Tongue (tissue), 2 donors: ENCODE measurements around the gene PARD3. TPM values are rescaled to one million over a fixed set of nuclear protein-coding genes. Genes with fewer than 3 reads are reported as not detected.

Experiments used
- DNase-seq: peaks from one replicate; pipeline ENCODE4 v3.0.0-alpha.2; 2015
- total RNA-seq: library from RNA; depleted of rRNA; stranded (reverse); fragments of >200 nt; gene quantifications from one replicate; pipeline ENCODE4 v1.2.3, GENCODE V29; 2014

The PARD3 gene
- total RNA-seq, 1 donor from 2014 or later, result 129 TPM

DNA sequence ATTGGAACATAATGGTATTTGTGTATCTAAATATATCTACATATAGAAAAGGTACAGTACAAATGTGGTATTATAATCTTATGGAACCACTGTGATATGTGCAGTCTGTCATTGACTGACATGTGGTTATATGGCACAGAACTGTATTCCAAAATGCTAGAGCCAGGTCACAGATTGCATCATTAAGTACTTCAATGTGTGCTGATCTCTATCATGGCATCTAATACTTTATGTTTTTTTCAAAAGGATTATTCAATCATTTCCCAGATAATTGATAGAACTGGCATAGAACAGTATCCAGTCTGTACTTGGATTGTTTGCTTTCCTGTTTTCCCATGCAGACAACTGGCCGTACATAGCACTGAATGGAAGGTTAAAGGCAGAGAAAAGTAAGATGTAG lies 662.7 kb downstream of the PARD3 start:
- no peak for DNase-seq

DNA sequence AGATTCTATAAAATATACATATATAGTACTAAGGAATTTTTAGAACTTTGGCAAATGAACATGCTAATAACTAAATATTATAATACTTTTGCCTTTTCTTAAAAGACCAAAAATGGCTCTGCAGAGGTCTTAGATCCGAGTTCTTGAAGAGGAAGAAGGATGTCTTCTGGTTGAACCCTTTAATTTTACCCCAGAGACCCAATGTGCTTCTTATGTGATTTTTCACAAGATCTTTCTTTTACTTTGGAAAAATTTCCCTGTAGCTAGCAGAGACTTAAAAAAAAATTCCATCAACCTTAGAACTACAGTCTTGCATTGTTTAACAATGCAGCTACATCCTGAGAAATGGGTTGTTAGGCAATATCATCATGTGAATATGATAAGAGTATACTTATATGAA lies 663.2 kb downstream of the PARD3 start:
- no peak for DNase-seq

DNA sequence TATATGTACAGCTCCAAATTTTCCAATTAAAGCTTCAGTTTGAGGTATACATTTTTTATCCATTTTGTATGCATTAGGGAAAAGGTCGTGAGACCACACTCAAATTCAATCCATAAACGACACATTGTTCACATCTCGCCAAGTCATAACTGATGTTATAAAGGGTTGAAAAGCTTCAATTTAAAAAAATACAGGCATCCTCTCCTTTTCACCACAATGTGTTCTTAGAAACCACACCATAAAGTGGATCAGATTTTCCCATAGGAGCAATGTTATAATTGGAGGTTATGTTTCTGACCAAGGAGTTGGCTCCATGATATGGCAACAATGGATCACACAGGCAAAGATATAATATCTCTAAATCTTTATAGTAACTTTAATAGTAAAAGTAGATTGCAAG lies 663.6 kb downstream of the PARD3 start:
- no peak for DNase-seq

DNA sequence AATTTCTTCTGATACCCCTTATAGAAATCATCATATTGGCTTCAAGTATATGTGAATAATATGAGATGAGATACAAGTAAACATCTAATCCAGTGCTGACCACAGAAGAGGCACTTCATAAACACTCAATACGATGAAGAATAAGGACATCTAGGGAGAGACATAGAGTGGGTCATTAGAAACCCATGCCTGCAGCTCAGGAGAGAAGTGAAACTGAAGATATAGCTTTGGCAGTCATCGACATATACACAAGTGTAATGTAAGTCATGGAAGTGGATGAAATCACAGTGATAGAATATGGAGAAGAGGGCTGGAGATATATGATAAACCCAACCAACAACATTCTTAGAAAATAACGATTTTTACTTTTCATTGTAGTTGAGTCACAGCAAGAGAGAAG lies 665.0 kb downstream of the PARD3 start:
- no peak for DNase-seq

DNA sequence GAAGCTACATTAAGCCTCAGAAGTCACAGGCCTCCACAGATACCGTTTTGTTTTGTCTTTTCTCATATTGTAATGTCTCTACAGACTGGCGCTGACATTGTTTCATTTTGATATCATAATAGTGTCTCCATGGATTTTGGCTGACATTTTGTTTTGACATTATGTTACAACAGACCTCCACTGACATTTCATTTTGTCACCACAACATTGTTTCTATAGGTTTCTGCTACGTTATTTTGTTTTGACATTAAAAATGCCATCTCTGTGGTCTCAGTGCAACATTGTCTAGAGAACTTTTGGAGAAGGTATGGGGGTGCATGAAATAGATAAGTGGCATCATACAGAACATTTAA lies 666.8 kb downstream of the PARD3 start:
- no peak for DNase-seq

DNA sequence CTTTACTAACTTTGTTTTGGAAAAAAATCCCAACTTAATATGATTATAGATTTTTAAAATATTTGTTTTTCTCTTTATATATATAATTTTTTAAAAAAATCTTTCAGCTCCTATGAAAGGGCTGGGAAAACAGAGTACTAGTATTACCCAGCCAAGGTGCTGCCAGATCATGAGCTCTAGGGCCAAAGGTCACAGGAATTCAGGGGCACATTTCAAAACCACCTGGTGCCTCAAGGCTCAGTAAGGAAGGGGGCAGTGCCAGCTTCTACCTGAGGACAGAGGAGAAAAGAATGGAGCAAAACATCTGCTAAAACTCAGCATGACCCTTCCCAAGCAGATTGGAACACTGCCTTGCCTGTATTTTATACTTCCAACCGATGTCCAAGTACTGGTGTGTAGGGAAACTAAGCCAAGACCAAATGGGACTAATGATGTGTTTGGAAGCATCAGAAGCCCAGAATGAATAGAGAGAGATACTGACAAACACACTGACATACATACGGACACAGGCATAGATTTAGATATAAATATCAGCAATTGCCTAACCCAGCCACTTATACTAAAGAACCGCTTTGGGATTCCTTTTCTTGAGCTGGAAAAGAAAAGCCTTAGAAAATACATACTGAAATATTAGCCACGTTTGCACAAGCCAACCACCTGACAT lies 667.3 kb downstream of the PARD3 start:
- DNase-seq, result no peak

DNA sequence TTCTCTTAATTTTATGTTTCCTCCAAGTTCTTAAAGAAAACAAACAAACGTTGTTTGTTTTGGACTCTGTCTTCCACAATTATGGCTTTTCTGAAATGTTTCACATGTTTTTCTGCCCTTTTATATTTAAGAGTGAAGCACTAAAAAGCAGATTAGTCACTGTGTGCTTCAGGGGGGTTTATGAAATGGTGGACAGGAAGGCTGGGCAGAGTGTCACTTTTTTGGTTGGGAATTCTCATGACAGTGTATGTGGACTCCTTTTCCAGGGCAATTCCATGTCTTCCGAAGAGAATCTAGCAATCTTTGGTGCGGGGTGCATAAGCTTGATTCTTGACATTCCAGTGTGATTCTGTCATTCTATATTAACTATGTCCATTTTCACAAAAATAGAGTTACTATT lies 669.4 kb downstream of the PARD3 start:
- no peak for DNase-seq

DNA sequence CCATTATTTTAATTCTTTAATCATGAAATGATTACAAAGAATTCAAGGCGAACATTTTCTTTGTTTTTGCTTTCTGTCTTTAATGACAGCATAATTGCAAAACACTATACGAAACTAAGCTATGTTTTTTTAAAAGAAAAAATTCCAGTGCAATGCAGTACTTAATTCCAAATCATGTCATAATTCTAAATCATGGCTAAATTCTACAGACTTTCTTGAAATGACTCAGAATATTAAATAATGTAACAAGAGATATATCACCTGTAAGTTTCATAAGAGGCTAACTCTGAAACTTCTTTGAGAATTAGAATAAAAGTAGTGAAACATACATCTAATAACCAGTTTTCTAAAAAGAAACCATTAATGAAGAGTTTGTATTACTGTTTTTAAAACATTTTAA lies 671.6 kb downstream of the PARD3 start:
- no peak for DNase-seq

DNA sequence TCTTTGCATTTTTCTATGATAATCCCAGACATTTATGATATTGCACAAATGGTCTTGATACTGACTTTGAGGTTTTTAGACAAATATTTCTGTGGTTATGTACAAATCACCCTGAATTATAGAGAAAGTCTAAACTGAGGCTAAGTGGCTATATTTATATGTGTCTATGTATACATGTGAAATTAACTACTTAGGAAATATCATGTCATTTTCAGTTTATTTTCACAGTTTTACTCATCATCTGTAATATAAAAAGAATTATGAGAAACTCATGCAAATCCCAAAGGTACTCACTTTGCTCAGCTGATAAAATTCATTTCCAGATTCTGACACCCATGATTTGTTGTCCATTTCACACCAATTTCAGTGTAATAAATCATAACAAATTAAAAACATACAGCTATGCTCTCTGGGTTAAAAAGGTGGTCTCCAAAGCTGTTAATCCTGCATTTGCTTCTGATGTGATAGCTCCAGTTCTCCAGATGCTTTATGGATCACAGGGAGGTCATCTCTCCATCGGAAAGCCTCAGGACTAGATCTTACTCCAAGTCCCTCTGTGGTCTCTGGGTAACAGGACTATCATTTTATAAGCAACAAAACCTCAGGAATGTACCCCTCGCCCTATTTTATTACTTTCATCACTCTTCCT lies 673.9 kb downstream of the PARD3 start:
- DNase-seq, result no peak

DNA sequence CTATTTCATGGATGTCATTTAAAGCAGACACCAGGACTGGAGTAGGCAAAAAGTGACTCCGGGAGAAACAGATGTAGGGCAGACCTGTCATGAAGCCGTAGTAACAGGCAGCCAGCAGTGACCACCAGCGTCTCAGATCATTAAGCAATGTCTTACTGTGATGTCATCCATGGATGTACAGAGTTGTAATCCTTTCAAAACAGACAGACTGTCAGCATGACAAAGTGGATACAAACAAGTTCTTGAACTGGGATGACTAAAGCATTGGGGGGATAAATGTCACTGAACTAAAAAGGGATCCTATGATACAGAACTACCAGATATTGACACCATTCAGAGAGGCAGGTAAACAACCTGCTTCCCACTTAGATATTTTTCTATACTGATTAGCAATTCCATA lies 675.5 kb downstream of the PARD3 start:
- DNase-seq, result no peak

DNA sequence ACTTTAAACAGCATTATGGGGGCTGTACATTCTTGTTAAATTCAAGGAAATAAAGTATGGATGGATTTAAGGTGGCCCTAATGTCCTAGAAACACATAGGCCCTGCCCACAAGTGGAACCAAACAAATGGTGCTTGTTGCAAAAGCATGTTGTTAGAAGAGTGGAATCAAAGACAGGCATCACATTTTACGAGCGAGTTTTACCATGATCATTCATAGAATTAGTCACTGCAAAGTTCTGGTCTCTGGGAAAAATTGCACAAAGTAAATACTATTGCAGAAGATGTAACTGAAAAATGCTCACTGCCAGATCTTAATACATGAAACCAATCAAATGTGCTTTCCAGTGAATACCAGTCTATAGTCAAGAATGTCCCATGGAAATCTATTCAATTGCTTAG lies 677.1 kb downstream of the PARD3 start:
- no peak for DNase-seq

DNA sequence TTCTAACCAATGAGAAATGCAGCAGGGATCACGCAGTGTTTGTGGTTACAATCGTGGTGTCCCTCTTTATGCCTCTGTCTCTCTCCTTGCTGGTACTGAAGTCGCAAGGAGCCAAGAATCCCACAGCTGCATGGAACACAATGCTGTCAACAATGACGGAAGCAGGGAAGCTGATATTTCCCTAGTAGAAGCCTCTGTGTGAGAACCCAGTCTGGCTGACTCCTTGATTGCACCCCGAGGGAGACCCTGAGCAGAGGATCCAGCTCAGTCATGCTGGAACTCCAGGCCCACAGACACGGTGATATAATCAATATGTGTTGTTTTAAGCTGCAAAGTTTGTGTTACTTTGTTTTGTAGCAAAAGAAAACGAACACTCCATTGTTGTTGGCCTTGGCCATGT lies 677.9 kb downstream of the PARD3 start:
- DNase-seq, result peak; percentile 67

DNA sequence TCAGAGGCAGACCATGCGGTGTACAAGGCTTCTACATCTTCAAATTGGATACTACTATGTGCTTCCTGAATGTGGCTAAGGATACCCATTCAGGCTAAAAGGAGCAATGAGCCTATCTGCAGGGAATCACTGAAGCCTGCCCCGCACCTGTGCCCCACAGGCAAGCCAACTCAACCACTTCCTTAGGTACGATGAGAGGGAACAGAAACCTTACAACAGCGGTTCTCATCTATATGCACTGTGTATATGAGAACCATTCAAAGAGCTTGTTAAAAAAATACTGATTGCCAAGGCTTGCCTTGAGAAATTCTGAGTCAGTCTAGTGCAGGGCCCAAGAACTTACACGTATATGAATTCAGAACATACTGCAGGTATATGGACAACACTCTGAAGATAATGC lies 679.6 kb downstream of the PARD3 start:
- no peak for DNase-seq

DNA sequence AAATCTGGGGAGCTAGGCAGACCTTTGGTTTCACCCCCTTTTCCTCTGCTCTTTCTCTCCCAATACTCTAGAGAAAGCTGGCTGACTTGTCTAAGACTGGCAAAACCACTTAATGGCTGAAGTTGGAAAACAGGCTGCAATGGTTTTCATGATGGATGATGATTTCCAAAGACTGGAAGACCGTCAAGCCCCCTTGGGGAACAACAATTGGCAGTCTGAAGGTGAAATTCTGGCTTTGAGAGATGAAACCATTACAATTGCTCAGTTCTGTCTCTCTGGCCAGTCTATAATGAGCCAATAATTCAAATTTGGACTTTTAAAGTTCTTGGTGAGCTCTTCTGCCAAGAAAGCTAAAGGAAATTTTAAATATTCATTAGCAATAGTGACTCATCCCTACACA lies 680.5 kb downstream of the PARD3 start:
- DNase-seq, result no peak

DNA sequence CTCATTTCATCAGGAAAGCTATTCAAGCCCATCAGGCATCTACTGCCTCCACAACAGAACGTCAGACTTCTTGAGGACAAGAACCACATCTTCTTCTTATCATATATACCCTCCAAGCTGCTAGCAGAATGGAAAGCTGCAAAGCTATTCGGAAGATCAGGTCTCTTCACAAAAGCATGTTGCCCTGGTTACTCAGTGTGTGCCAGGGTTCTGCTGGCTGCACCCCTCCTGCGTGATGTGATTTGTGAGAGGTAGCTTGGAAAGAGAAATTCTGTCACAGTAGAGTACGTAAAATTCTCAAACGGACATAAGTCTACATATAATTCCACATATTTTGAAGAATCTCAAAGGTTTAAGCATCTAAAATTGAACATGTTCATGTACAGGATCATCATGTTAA lies 681.7 kb downstream of the PARD3 start:
- no peak for DNase-seq

DNA sequence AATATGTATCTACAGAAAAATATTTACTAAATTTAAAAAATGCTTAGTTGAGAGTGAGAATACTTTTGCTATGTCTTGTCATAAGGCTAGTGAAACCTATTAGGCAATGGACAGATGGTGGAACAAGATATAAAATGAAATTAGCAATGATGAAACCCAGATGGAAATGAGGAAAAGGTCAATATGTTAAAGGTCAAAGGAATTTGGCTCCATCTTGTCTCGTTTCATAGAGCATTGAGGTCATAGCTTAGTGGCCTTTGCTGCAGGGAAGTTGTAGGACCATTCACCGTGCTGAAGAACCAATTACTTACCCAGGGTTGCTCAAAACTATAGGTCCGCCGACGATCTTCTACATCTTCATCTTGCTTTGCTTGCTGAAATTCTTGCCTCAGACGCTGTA lies 683.9 kb downstream of the PARD3 start:
- DNase-seq, result no peak

DNA sequence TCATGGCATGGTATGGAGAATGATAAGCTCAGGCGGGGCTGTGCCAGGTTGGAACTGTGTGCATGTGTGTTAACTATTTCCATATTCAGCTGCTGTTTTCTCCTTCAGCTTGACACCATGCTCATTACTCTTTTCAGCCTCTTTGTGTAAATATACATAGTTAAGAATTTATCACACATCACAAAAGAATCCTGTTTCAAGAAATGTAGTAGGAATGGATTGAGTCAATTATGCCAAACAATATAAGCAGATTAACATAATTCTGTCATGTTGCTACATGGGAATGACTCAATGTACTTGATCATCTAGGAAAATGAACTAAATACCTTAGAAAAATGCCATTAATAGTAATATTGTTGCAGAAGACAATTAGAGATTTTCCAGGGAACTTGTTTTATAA lies 687.4 kb downstream of the PARD3 start:
- no peak for DNase-seq

DNA sequence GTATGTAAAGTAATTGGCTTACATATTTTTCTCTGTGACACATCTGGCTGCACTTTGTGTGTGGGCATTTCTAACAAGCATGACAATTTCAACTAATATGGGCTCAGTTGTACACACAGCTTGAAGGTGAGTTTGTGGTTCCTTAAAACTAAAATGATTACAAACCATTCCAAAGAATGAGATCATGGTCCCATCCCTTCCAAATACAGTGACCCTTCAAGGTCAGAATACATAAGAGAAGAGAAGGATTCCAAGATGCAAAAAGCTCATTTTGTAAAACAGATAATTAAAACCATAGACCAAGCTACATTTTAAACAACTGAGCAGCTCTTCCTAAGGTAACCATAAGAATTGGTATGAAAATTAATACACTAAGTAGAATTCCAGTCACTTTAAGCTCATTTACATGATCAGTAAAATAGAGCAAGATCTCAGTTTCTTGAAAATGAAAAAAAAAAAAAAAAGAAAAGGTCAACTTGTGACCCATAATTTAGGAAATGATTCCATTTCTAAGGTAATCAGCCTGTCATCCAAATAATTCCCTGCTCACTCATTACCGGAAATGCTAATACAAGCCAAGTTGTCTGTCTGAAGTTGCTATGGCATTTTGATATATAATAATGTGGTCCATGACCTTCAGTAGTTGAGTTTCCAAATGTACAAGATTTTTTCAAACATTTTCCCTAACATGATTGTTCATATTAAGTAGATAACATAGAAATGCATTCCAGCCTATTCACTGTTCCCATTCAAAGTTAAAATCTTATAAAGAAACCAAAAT lies 688.5 kb downstream of the PARD3 start:
- DNase-seq, result peak; percentile 64

DNA sequence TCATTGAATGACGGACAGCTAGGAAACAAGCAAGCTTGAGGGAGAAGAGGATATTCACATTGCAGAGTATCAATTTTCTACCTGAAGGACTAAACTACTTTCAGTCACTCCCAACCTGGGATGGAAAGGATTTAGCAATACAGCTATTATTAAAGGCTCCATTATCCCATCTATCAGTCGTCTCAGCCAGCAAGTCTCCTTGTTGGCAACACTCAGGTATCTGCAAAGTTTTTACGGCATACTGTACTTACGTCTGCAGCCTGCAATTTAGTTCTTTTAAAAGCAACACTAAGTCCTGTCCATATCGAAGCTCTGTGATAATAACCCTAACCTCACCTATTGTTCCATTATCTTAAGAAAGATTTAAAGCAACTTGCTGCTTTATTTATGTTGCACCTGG lies 689.4 kb downstream of the PARD3 start:
- DNase-seq, result no peak

DNA sequence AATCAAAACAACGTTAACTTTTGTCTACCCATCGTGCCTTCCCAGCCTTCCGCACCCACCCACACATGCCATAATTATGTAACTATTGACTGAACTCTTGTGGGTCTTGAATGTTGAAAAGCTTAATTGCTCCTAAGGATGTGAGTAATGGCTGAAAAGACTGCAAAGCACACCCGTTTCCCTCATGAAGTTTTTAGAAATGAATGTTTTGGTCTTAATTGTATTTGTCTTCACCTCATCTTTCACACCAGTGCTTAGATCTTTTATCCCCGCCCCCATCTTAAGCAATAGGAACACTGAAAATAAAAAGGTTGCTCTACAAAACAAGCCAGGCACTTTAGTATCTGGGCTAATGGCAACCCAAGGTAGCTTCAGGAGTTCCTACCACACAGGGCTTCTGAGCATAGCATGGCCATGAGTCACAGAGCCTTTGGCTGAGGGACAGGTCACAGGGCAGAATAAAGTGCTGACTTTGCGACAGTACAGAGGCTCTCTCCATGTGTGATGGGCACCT lies 690.5 kb downstream of the PARD3 start:
- DNase-seq, result no peak

DNA sequence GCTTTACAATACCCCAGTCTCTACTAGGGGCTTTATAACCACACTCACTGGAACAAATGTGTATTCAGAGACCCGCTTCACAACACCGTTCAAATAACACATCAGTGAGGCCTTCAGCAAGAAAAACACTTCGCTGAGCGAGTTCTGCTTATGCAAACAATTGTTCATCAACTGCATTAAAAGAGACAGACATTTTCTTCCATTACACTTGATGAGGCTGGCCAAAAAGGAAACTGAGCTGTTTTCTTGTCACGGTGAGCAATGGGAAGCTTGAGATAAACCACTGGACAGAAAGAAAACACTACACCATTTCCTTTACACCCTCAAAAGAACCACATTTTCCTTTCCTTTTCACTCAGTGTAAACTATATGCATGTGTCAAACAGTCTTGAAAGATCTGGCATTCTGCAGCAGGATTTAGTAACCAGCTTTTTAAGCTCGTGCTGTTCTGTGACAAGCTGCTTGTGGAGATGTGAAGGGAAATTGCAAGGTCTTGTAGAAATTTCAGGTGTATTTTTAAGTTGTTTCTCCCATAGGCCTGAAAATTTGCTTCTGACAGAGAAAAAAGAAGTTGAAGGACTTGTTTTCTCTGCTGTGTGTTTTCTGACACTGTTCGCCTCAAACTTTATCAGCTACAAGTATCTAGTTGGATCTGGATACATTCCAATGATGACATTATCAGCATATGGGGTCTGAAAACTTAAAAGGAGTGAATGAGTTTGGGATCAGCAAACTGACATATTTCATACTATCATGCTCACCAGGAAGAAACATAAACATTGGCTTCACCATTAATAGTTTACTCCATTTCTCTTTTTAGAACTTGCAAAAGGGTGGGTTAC lies 693.1 kb downstream of the PARD3 start:
- DNase-seq, result peak; percentile 79

DNA sequence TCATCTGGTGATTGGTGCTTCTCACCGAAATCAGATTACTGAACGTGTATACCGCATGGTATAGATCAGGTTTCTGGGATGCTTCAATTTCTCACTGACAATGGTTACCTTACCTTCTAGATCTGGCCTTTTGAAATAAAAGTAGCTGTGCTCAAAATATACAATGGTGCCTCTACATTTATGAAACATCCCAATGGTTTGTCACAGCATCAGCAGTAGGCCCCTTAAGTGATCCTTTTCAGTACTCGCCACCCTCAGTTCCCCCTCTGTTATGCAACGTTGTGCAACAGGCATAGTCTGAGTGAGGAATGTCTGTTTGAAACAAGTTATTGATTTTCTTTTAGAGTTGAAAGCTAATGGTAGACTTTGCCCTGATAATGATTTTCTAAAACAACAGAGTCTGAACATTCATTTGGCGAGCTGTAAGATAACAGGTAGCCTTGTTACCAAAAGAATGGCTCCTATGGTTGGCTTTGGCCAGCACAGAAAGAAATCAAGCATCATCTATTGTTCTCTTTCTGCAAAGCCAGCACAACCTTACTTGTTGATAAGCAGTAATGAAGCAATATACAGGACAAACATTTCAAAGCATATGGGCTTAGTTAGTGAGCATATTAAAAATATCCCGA lies 693.9 kb downstream of the PARD3 start:
- DNase-seq, result no peak
